AG04450 (cell line): ENCODE data around the gene ATAD3C. TPM values are rescaled to one million over a fixed set of nuclear protein-coding genes. Genes with fewer than 3 reads are reported as not detected.

ENCODE experiments used
- CTCF ChIA-PET: fragments of 300-600, 350-600 bp; formaldehyde crosslinking; extraction: SDS; loops from one replicate; lab custom pipeline; 2022; ENCODE audit warnings: antibody characterized with exemption, inconsistent platforms; lab: Charles Lee
- POLR2A ChIA-PET: fragments of 350-600 bp; formaldehyde crosslinking; extraction: SDS; loops from one replicate; lab custom pipeline; 2021; ENCODE audit warnings: antibody characterized with exemption, inconsistent platforms; lab: Yijun Ruan, JAX
- DNase-seq: peaks from one replicate; pipeline ENCODE4 v3.0.0-alpha.2; 2011; ENCODE audit warnings: low read depth, low spot score
- H3K27ac ChIP-seq: one replicate; pipeline ENCODE4 v1.5.1; 2012; ENCODE audit warnings: low read depth, low read length, control low read depth
- H3K27me3 ChIP-seq: one replicate; pipeline ENCODE4 v1.6.0; 2012; ENCODE audit warnings: low read length; ENCODE audit not compliant: control insufficient read depth, insufficient read depth
- H3K4me3 ChIP-seq: 2 replicates; pipeline ENCODE4 v1.5.1; 2011; ENCODE audit warnings: mild to moderate bottlenecking, low read depth, low read length, control low read depth
- H3K9me3 ChIP-seq: 2 replicates; pipeline ENCODE4 v1.5.1; 2012; ENCODE audit warnings: low read length; ENCODE audit not compliant: control insufficient read depth, insufficient read depth
- CTCF ChIP-seq: IDR thresholded peaks from 2 replicates; pipeline ENCODE4 v1.5.1; 2011; ENCODE audit warnings: low read depth, low read length, control low read depth, inconsistent platforms
- polyA plus RNA-seq: library from polyadenylated mRNA; depleted of rRNA; stranded (reverse); fragments of >200 nt; gene quantifications from 2 replicates; pipeline ENCODE4 v1.2.3, GENCODE V29; 2011

ATAD3C gene
- polyA plus RNA-seq, 1 experiment, result not detected

GRCh38 chr1:1434824-1435105, 14.7 kb upstream of the ATAD3C start:
- Histone ChIP-seq H3K27ac (no peak overlapping the region), H3K4me3 (no peak overlapping the region), H3K27me3 (no peaks in the 10 kb centered on the region), H3K9me3 (no peaks in the 10 kb centered on the region; the same call in 1 of the 2 replicates)
- CTCF ChIA-PET, result no interaction called here
- TF ChIP-seq CTCF, result no peak
- DNase-seq, result no peak
- POLR2A ChIA-PET, result no interaction called here

- TF ChIP-seq CTCF, result no peak
- Histone ChIP-seq H3K27ac (no peak within 1 kb of the TSS), H3K9me3 (no peaks in the 10 kb centered on the region; the same call in 1 of the 2 replicates), H3K4me3 (peak within 1 kb of the TSS; percentile 56), H3K27me3 (no peaks in the 10 kb centered on the region)
- CTCF ChIA-PET, result no interaction called here
- POLR2A ChIA-PET, result interaction anchor here (0.6 kb wide), 1 partner anchor 362 kb away, joined by 3 read pairs; no protein-coding TSS in a partner anchor
- DNase-seq, result no peak
Measured at GRCh38 chr1:1435106-1435903, 14.2 kb upstream of the ATAD3C start, which contains the start of gene VWA1. VWA1 (plus strand) TSS chr1:1435690; CDS start chr1:1435749, 59 bp downstream.

- no peaks in the 10 kb centered on the region for H3K27me3 ChIP-seq
- H3K4me3 ChIP-seq, result peak overlapping the region; percentile 50
- no peaks in the 10 kb centered on the region; the same call in 1 of the 2 replicates for H3K9me3 ChIP-seq
- ChIA-PET POLR2A (no interaction called here), CTCF (interaction anchor here (0.9 kb wide), 1 partner anchor 37 kb away, joined by 3 read pairs; the partner anchor contains the start of gene CCNL2)
- TF ChIP-seq CTCF, result no peak
- no peak overlapping the region for H3K27ac ChIP-seq
- no peak for DNase-seq
Measured at GRCh38 chr1:1435911-1436629, 13.4 kb upstream of the ATAD3C start.

- no peak for DNase-seq
- no peaks in the 10 kb centered on the region; the same call in 1 of the 2 replicates for H3K9me3 ChIP-seq
- H3K4me3 ChIP-seq, result no peak overlapping the region
- ChIA-PET CTCF (interaction anchor here (0.9 to 1.1 kb wide), 2 partner anchors 37 to 68 kb away, joined by 3 read pairs; partner anchors contain the start of gene CCNL2), POLR2A (interaction anchor here (1.2 kb wide), 1 partner anchor 38 kb away, joined by 3 read pairs; the partner anchor contains the start of gene CCNL2)
- H3K27ac ChIP-seq, result no peak overlapping the region
- H3K27me3 ChIP-seq, result no peaks in the 10 kb centered on the region
- TF ChIP-seq CTCF, result no peak
Measured at GRCh38 chr1:1436630-1437032, 12.9 kb upstream of the ATAD3C start.
